ENCODE measurements around the gene PDZRN4. TPM values are rescaled to one million over a fixed set of nuclear protein-coding genes. Genes with fewer than 3 reads are reported as not detected.

The PDZRN4 gene
- total RNA-seq, 4 donors from 2014 or later, result 2.1 to 10.6 (median 5.8) TPM

DNA sequence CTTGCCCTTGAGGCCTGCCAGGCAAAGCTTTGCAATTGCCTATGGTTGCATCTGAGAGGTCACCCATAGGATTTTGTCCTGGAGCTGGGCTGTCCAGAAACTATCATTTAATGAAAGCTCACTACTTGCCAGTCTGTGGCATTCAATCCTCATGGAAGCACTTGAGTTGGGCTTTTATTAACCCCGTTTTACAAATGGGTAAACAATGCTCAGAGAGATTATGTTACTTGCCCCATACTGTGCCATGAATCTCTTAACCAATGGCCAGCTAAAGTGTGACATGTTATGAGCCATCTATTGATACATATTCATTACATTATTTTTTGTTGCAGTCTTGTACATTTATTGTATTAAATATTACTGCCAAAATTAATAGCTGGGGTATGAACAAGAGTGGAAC is 35.9 kb downstream of the PDZRN4 start:
- TF ChIP-seq CTCF (IDR thresholded peaks at IDR 0.05) (no peak), POLR2A (IDR thresholded peaks at IDR 0.05) (no peak)
- no peak for DNase-seq
- Histone ChIP-seq H3K9me3 (no peaks in the 10 kb centered on the region), H3K27me3 (no peaks in the 10 kb centered on the region), H3K27ac (no peak overlapping the region), H3K36me3 (no peaks in the 10 kb centered on the region), H3K4me1 (no peaks in the 10 kb centered on the region), H3K4me3 (no peak overlapping the region)
- intact Hi-C loops (cut with DNase I; ENCODE audit: low total_unique reads), result no loop called here

GRCh38 chr12:41225179-41225578 is 37.1 kb downstream of the PDZRN4 start:
- no peak overlapping the region for H3K27ac ChIP-seq
- intact Hi-C loops (cut with DNase I; ENCODE audit: low total_unique reads), result no loop called here
- TF ChIP-seq CTCF (IDR thresholded peaks at IDR 0.05) (no peak), POLR2A (IDR thresholded peaks at IDR 0.05) (no peak)

DNA sequence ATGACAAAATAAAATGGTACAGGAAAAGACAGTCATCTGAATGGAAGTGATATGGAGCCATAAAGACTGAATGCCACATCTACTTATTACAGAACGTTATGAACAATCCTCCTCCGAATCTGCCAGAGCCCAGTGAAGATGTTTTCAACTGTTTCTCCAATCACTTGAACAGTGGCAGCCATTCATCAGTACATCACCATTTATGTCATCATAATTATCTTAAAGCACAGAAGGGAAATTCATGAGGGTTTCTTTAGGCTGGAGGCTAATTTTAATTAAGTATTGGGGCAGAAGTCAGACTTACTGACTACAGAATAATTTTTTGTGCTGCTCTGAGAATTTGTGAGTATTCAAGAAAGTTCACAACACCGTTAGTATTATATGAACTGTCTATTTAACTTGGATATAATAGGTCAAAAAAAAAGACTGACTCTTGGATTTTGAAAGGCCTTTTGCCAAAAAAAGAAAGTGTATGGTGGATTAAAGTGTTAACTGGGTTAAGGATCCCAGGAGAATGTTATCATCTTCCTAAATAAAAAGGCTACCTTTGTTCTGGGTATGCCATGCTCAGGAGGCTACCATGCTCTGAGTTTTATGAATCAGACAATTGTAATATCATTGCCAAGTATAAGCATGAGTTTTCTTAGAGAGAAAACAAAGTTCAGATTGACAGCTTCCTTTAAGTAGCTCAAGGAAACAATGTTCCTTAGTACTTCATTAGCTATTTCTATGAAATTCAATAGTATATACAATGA is 40.1 kb downstream of the PDZRN4 start:
- Histone ChIP-seq H3K36me3 (no peaks in the 10 kb centered on the region), H3K9me3 (no peaks in the 10 kb centered on the region), H3K4me3 (no peak overlapping the region), H3K27me3 (no peaks in the 10 kb centered on the region), H3K27ac (no peak overlapping the region), H3K4me1 (no peaks in the 10 kb centered on the region)
- DNase-seq, result no peak
- TF ChIP-seq CTCF (IDR thresholded peaks at IDR 0.05), result no peak
- TF ChIP-seq POLR2A (IDR thresholded peaks at IDR 0.05), result no peak
- intact Hi-C loops (cut with DNase I; ENCODE audit: low total_unique reads), result no loop called here

More at GRCh38 chr12:41225179-41225578, 37.1 kb downstream of the PDZRN4 start:
- Histone ChIP-seq H3K36me3 (no peaks in the 10 kb centered on the region), H3K4me3 (no peak overlapping the region), H3K27me3 (no peaks in the 10 kb centered on the region), H3K4me1 (no peaks in the 10 kb centered on the region), H3K9me3 (no peaks in the 10 kb centered on the region)
- no peak for DNase-seq

DNA sequence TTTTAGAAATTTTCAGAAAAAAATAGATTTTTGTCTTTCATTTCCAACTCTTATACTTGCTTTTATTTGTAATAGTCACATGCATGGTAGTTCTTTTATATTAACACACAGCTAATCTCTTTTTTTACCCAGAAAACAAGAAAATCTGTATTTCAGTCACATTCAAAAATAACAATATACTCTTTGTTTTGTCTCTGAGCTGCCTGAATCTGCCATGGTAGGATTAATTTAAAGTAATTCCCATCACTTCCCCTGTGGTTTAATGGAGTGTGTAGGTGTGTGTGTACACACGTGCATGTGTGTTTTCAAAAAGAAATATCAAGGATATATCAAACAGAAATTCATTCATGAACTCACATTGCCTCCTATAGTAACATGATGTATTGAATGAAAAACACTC is 42.6 kb downstream of the PDZRN4 start:
- H3K36me3 ChIP-seq, result no peaks in the 10 kb centered on the region
- no peaks in the 10 kb centered on the region for H3K27me3 ChIP-seq
- no peak for DNase-seq
- H3K9me3 ChIP-seq, result no peaks in the 10 kb centered on the region
- no peak overlapping the region for H3K4me3 ChIP-seq
- no peak for TF ChIP-seq CTCF (IDR thresholded peaks at IDR 0.05)
- H3K4me1 ChIP-seq, result no peaks in the 10 kb centered on the region
- intact Hi-C loops (cut with DNase I; ENCODE audit: low total_unique reads), result no loop called here
- no peak overlapping the region for H3K27ac ChIP-seq

- intact Hi-C loops (cut with DNase I; ENCODE audit: low total_unique reads), result no loop called here
- Histone ChIP-seq H3K9me3 (no peaks in the 10 kb centered on the region), H3K27me3 (no peaks in the 10 kb centered on the region), H3K36me3 (no peaks in the 10 kb centered on the region), H3K4me1 (no peaks in the 10 kb centered on the region), H3K4me3 (no peak overlapping the region), H3K27ac (no peak overlapping the region)
- no peak for DNase-seq
- no peak for TF ChIP-seq CTCF (IDR thresholded peaks at IDR 0.05)
- no peak for TF ChIP-seq POLR2A (IDR thresholded peaks at IDR 0.05)
Measured at GRCh38 chr12:41234692-41235091, 46.6 kb downstream of the PDZRN4 start.
